Colon (tissue), 2 donors: ENCODE results near the gene STOML2.

Source experiments
- FAIRE-seq: peaks from 2 replicates; lab custom pipeline; 2012; peaks lifted over from hg19 to GRCh38; lab: Jason Lieb, UNC
- donor health status: control.
- donor health status: control.

Gene STOML2

GRCh38 chr9:35107297-35108290 lies 4.7 kb upstream of the STOML2 start:
- no peak for FAIRE-seq

- no peak for FAIRE-seq
Measured at GRCh38 chr9:35106343-35106730, 3.4 kb upstream of the STOML2 start.

GRCh38 chr9:35105571-35106342 lies 2.8 kb upstream of the STOML2 start:
- FAIRE-seq: no peak

- no peak for FAIRE-seq
Measured at GRCh38 chr9:35105126-35105525, 2.2 kb upstream of the STOML2 start.

GRCh38 chr9:35104586-35104985 lies 1.7 kb upstream of the STOML2 start:
- no peak for FAIRE-seq

GRCh38 chr9:35103660-35104191 lies 795 bp upstream of the STOML2 start:
- FAIRE-seq: no peak

- no peak for FAIRE-seq
Measured at GRCh38 chr9:35102465-35102768, 514 bp downstream of the STOML2 start.

GRCh38 chr9:35097573-35097972 lies 5.4 kb downstream of the STOML2 start:
- FAIRE-seq: no peak

GRCh38 chr9:35096035-35096849 lies 6.7 kb downstream of the STOML2 start, which contains the start of gene PIGO:
PIGO (minus strand) TSS chr9:35096591; CDS start chr9:35095565, 1,026 bp downstream.
- FAIRE-seq: no peak

GRCh38 chr9:35091536-35091935 lies 11.4 kb downstream of the STOML2 start:
- no peak for FAIRE-seq

GRCh38 chr9:35089434-35089833 lies 13.5 kb downstream of the STOML2 start:
- FAIRE-seq: no peak

- FAIRE-seq: no peak
Measured at GRCh38 chr9:35085078-35085477, 17.9 kb downstream of the STOML2 start.

- FAIRE-seq: no peak
Measured at GRCh38 chr9:35079426-35080341, 23.2 kb downstream of the STOML2 start, which contains the start of gene FANCG. FANCG (minus strand) TSS chr9:35079942; CDS start chr9:35079524, 418 bp downstream.

GRCh38 chr9:35079041-35079425 lies 23.9 kb downstream of the STOML2 start:
- no peak for FAIRE-seq

GRCh38 chr9:35078066-35078465 lies 24.9 kb downstream of the STOML2 start:
- FAIRE-seq: no peak

- no peak for FAIRE-seq
Measured at GRCh38 chr9:35076848-35077247, 26.1 kb downstream of the STOML2 start.

- FAIRE-seq: no peak
Measured at GRCh38 chr9:35075358-35075757, 27.6 kb downstream of the STOML2 start.

- FAIRE-seq: no peak
Measured at GRCh38 chr9:35074791-35075190, 28.1 kb downstream of the STOML2 start.

- FAIRE-seq: no peak
Measured at GRCh38 chr9:35074141-35074540, 28.8 kb downstream of the STOML2 start.

- no peak for FAIRE-seq
Measured at GRCh38 chr9:35073279-35073612, 29.7 kb downstream of the STOML2 start.
